ENCODE data around the gene TSC2. TPM values are rescaled to one million over a fixed set of nuclear protein-coding genes. Genes with fewer than 3 reads are reported as not detected.

The TSC2 gene
- total and polyA plus RNA-seq, 2 experiments from 2014 or later = 123 to 152 TPM

- Histone ChIP-seq H3K27ac (no peak overlapping the region), H3K4me1 (ENCODE audit: low read depth) (peaks cover 11% of the 10 kb centered on the region), H3K4me3 (no peak overlapping the region), H3K36me3 (peaks cover 39% of the 10 kb centered on the region), H3K27me3 (no peaks in the 10 kb centered on the region), H3K9me3 (ENCODE audit: low read depth) (no peaks in the 10 kb centered on the region)
- no peak for TF ChIP-seq CTCF (IDR thresholded peaks at IDR 0.05; ENCODE audit: low read depth, low read length)
- DNase-seq (ENCODE audit: low read depth in 1 of 2, low spot score in 1 of 2) = no peak
These were observed 46.1 kb upstream of the TSC2 start for GRCh38 chr16:2001456-2002355.

- Histone ChIP-seq H3K4me1 (ENCODE audit: low read depth) (peaks cover 11% of the 10 kb centered on the region), H3K27ac (no peak overlapping the region)
- TF ChIP-seq CTCF (IDR thresholded peaks at IDR 0.05; ENCODE audit: low read depth, low read length) = no peak
These were observed 45.2 kb upstream of the TSC2 start for GRCh38 chr16:2002406-2003230.

GRCh38 chr16:2003231-2003826 lies 44.5 kb upstream of the TSC2 start:
- no peak for TF ChIP-seq CTCF (IDR thresholded peaks at IDR 0.05; ENCODE audit: low read depth, low read length)
- DNase-seq (ENCODE audit: low read depth in 1 of 2, low spot score in 1 of 2) = no peak
- H3K4me3 ChIP-seq = no peak overlapping the region
- H3K27ac ChIP-seq = no peak overlapping the region
- peaks cover 32% of the 10 kb centered on the region for H3K36me3 ChIP-seq
- no peaks in the 10 kb centered on the region for H3K27me3 ChIP-seq
- no peaks in the 10 kb centered on the region for H3K9me3 ChIP-seq (ENCODE audit: low read depth)
- H3K4me1 ChIP-seq (ENCODE audit: low read depth) = peaks cover 14% of the 10 kb centered on the region

More at GRCh38 chr16:2002406-2003230, 45.2 kb upstream of the TSC2 start:
- no peak for DNase-seq (ENCODE audit: low read depth in 1 of 2, low spot score in 1 of 2)
- Histone ChIP-seq H3K4me3 (no peak overlapping the region), H3K9me3 (ENCODE audit: low read depth) (no peaks in the 10 kb centered on the region), H3K36me3 (peaks cover 39% of the 10 kb centered on the region), H3K27me3 (no peaks in the 10 kb centered on the region)

GRCh38 chr16:2003827-2004641 lies 43.8 kb upstream of the TSC2 start:
- Histone ChIP-seq H3K9me3 (ENCODE audit: low read depth) (no peaks in the 10 kb centered on the region), H3K4me3 (no peak overlapping the region), H3K27ac (peak overlapping the region; percentile 10), H3K4me1 (ENCODE audit: low read depth) (peaks cover 18% of the 10 kb centered on the region), H3K27me3 (no peaks in the 10 kb centered on the region), H3K36me3 (peaks cover 31% of the 10 kb centered on the region)
- peak; percentile 98 for TF ChIP-seq CTCF (IDR thresholded peaks at IDR 0.05; ENCODE audit: low read depth, low read length)
- DNase-seq (ENCODE audit: low read depth in 1 of 2, low spot score in 1 of 2) = peak; percentile 88 to 97

Measured in cardiac muscle cell (in vitro differentiated cells and primary cell).